ENCODE measurements around the gene TMEM54. TPM values are rescaled to one million over a fixed set of nuclear protein-coding genes. Genes with fewer than 3 reads are reported as not detected.

The TMEM54 gene
- total and polyA plus RNA-seq, 2 of the 13 experiments (the other 11 are each of a cell fraction or from before 2014, with no cell fraction given): 2.5 to 2.9 TPM

DNA sequence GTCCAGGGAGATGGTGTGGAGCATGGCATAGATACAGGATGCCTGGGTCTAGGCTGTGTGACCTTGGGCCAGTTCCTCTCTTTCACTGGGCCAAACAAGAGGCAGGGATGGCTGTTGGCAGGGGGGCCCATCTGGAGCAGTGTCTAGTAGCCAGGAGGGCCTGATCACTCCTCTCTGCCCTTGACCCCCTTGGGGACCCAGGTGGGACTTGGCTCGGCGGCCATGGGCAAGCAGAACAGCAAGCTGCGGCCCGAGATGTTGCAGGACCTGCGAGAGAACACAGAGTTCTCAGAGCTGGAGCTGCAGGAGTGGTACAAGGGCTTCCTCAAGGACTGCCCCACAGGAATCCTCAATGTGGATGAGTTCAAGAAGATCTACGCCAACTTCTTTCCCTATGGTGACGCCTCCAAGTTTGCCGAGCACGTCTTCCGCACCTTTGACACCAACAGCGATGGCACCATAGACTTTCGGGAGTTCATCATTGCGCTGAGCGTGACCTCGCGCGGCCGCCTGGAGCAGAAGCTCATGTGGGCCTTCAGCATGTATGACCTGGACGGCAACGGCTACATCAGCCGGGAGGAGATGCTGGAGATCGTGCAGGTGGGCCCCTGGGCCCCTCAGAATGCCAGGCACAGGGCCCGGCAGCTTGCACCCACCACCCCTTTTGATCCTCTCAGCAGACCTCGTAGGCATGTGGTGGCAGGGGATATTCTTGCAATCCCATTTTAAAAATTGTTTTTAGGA, 12.3 kb downstream of the TMEM54 start (continued):
- TF ChIP-seq, protein P1, sequence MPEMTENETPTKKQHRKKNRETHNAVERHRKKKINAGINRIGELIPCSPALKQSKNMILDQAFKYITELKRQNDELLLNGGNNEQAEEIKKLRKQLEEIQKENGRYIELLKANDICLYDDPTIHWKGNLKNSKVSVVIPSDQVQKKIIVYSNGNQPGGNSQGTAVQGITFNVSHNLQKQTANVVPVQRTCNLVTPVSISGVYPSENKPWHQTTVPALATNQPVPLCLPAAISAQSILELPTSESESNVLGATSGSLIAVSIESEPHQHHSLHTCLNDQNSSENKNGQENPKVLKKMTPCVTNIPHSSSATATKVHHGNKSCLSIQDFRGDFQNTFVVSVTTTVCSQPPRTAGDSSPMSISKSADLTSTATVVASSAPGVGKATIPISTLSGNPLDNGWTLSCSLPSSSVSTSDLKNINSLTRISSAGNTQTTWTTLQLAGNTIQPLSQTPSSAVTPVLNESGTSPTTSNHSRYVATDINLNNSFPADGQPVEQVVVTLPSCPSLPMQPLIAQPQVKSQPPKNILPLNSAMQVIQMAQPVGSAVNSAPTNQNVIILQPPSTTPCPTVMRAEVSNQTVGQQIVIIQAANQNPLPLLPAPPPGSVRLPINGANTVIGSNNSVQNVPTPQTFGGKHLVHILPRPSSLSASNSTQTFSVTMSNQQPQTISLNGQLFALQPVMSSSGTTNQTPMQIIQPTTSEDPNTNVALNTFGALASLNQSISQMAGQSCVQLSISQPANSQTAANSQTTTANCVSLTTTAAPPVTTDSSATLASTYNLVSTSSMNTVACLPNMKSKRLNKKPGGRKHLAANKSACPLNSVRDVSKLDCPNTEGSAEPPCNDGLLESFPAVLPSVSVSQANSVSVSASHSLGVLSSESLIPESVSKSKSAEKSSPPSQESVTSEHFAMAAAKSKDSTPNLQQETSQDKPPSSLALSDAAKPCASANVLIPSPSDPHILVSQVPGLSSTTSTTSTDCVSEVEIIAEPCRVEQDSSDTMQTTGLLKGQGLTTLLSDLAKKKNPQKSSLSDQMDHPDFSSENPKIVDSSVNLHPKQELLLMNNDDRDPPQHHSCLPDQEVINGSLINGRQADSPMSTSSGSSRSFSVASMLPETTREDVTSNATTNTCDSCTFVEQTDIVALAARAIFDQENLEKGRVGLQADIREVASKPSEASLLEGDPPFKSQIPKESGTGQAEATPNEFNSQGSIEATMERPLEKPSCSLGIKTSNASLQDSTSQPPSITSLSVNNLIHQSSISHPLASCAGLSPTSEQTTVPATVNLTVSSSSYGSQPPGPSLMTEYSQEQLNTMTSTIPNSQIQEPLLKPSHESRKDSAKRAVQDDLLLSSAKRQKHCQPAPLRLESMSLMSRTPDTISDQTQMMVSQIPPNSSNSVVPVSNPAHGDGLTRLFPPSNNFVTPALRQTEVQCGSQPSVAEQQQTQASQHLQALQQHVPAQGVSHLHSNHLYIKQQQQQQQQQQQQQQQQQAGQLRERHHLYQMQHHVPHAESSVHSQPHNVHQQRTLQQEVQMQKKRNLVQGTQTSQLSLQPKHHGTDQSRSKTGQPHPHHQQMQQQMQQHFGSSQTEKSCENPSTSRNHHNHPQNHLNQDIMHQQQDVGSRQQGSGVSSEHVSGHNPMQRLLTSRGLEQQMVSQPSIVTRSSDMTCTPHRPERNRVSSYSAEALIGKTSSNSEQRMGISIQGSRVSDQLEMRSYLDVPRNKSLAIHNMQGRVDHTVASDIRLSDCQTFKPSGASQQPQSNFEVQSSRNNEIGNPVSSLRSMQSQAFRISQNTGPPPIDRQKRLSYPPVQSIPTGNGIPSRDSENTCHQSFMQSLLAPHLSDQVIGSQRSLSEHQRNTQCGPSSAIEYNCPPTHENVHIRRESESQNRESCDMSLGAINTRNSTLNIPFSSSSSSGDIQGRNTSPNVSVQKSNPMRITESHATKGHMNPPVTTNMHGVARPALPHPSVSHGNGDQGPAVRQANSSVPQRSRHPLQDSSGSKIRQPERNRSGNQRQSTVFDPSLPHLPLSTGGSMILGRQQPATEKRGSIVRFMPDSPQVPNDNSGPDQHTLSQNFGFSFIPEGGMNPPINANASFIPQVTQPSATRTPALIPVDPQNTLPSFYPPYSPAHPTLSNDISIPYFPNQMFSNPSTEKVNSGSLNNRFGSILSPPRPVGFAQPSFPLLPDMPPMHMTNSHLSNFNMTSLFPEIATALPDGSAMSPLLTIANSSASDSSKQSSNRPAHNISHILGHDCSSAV (CRISPR knock-in tag; IDR thresholded peaks at IDR 0.05; ENCODE audit: borderline replicate concordance): no peak
- TF ChIP-seq E2F5 (CRISPR knock-in tag; conservative IDR thresholded peaks at IDR 0.05): no peak
- no peak for TF ChIP-seq HNRNPLL (IDR thresholded peaks at IDR 0.05; ENCODE audit: low read depth, low read length, poor library complexity, severe bottlenecking)
- no peak for TF ChIP-seq ZNF441 (CRISPR knock-in tag; IDR thresholded peaks at IDR 0.05; ENCODE audit: borderline replicate concordance)
- TF ChIP-seq ZNF615 (CRISPR knock-in tag; IDR thresholded peaks at IDR 0.05; ENCODE audit: borderline replicate concordance): no peak
- TF ChIP-seq KDM6A (CRISPR knock-in tag; IDR thresholded peaks at IDR 0.05; ENCODE audit: low read depth): no peak
- TF ChIP-seq, protein P2, sequence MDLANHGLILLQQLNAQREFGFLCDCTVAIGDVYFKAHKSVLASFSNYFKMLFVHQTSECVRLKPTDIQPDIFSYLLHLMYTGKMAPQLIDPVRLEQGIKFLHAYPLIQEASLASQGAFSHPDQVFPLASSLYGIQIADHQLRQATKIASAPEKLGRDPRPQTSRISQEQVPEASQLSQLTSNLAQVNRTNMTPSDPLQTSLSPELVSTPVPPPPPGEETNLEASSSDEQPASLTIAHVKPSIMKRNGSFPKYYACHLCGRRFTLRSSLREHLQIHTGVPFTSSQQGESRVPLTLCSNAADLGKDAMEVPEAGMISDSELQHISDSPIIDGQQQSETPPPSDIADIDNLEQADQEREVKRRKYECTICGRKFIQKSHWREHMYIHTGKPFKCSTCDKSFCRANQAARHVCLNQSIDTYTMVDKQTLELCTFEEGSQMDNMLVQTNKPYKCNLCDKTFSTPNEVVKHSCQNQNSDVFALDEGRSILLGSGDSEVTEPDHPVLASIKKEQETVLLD (CRISPR knock-in tag; IDR thresholded peaks at IDR 0.05; ENCODE audit: low read depth): no peak
